DND-41 (cell line): ENCODE measurements around the gene ATXN1.

ENCODE experiments used
- EZH2 ChIP-seq: IDR thresholded peaks from 3 replicates; pipeline ENCODE4 v1.6.1; 2012; ENCODE audit warnings: borderline replicate concordance, low read depth, mild to moderate bottlenecking, moderate library complexity, low read length, inconsistent platforms; ENCODE audit not compliant: severe bottlenecking
- TF ChIP-seq, protein P1 (sequence below): IDR thresholded peaks from 2 replicates; pipeline ENCODE4 v1.5.1; 2012; ENCODE audit warnings: borderline replicate concordance, low read length, moderate library complexity, mild to moderate bottlenecking; ENCODE audit not compliant: poor library complexity, severe bottlenecking; ENCODE audit errors: extremely low read depth

DNA sequence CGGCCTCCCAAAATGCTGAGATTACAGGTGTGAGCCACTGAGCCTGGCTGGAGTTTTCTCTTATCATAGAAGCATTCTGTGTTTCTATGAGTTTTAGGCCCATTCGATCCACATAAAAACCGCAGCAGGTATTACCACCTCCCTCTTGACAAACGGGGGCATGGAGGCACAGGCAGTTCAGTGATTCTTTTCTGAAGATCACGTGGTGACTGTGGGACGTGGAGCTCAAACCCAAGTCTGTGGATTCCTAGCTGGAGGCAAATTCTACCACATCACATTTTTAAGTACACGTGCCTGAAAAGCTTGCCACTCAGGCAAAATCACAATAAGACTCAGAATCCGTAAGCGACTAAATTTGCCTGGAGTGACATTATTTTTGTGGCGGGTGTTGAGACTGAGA lies 331.6 kb downstream of the ATXN1 start:
- TF ChIP-seq, protein P1, sequence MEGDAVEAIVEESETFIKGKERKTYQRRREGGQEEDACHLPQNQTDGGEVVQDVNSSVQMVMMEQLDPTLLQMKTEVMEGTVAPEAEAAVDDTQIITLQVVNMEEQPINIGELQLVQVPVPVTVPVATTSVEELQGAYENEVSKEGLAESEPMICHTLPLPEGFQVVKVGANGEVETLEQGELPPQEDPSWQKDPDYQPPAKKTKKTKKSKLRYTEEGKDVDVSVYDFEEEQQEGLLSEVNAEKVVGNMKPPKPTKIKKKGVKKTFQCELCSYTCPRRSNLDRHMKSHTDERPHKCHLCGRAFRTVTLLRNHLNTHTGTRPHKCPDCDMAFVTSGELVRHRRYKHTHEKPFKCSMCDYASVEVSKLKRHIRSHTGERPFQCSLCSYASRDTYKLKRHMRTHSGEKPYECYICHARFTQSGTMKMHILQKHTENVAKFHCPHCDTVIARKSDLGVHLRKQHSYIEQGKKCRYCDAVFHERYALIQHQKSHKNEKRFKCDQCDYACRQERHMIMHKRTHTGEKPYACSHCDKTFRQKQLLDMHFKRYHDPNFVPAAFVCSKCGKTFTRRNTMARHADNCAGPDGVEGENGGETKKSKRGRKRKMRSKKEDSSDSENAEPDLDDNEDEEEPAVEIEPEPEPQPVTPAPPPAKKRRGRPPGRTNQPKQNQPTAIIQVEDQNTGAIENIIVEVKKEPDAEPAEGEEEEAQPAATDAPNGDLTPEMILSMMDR, result no peak
- no peak for TF ChIP-seq EZH2
